C4-2B (cell line): ENCODE results near the gene TRAPPC10.

ENCODE experiments used
- CTCF ChIP-seq: fragments of 450-650 bp; conservative IDR thresholded peaks from 2 replicates; pipeline ENCODE4 v1.5.1; 2017; ENCODE audit warnings: mild to moderate bottlenecking
- ZFX ChIP-seq: fragments of 450-650 bp; IDR thresholded peaks from 2 replicates; pipeline ENCODE4 v1.6.1; 2017

GRCh38 chr21:43973634-43973955 lies 38.5 kb upstream of the TRAPPC10 start:
- TF ChIP-seq CTCF (no peak), ZFX (no peak)
